ENCODE data around the gene MARS1. TPM values are rescaled to one million over a fixed set of nuclear protein-coding genes. Genes with fewer than 3 reads are reported as not detected.
A peak's percentile ranks its signal among the peaks of the same experiment; 100 is the strongest.

MARS1 gene
- total RNA-seq, 1 experiment from 2014 or later: 209 TPM

DNA sequence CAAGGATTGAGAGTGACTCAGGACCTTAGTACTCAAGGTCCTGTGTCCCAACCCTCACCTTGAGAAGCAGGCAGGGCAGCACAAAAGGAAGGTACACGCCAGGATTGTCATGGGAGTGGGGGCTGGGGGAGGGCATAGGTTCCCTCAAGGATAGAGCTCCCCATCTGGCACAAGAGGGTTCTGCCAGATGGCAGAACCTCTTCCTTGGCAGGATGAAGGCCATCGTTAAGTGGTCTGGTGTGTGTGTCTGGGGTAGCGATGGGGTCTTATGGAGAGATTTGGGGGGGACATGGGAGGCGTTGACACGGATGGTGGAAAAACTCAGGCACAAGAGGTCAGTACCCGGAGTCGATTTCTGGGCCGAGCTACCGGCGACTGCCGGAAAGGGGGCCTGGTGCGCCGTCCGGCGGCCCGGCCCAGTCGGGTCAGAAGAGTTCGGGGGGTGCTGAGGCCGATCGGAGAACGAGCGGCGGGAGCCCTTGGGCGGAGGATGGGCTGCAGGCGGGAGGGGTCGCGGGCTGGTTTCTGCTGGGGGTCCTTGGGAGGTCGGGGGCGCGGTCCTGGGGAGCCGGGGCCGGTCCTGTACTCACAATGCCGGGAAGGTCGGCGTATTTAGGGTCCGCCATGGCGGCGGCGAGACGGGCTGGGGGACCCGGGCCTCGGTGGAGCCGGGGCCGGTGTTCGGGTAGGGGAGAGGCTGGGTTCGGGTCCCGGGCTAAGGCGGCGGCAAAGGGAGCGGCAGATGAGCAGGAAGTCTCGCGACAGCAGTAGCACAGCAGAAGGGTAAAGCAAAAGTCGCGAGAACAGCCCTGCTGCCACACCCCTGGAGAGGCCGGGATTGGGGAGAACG, 58.8 kb downstream of the MARS1 start, which contains the start of gene DCTN2:
TSS of gene DCTN2 (minus strand) at position 755 of the 850 bp plus-strand sequence. CDS start at position 626, 129 bp downstream.
- H3K27ac ChIP-seq (ENCODE audit: low read length): peak within 1 kb of the TSS; percentile 49
- peak within 1 kb of the TSS; percentile 90 for H3K4me2 ChIP-seq (ENCODE audit: low read length)
- intact Hi-C loops (cut with micrococcal nuclease): loop anchor here (2.0 kb wide), 1 partner anchor 36 kb away; no protein-coding TSS in a partner anchor
- H3K27me3 ChIP-seq (ENCODE audit: low read length): no peaks in the 10 kb centered on the region
- H3K9me3 ChIP-seq (ENCODE audit: low read length): no peaks in the 10 kb centered on the region
- H3K9ac ChIP-seq (ENCODE audit: low read length): peak within 1 kb of the TSS; percentile 99
- peaks cover 26% of the 10 kb centered on the region for H3K79me2 ChIP-seq (ENCODE audit: low read length)
- ATAC-seq: peak; percentile 98
- TF ChIP-seq EZH2 (IDR thresholded peaks at IDR 0.05; ENCODE audit: low read length, unreplicated experiment): no peak
- TF ChIP-seq CTCF (conservative IDR thresholded peaks at IDR 0.05; ENCODE audit: low read depth, low read length): no peak
- no peak for TF ChIP-seq EZH2phosphoT487 (IDR thresholded peaks at IDR 0.05; ENCODE audit: borderline replicate concordance, low read length)
- POLR2A ChIA-PET (ENCODE audit: unreplicated experiment): interaction anchor here (0.6 kb wide), 1 partner anchor 777 kb away, joined by 5 read pairs; no protein-coding TSS in a partner anchor
- peaks cover 2% of the 10 kb centered on the region; the same call in 1 of the 2 replicates for H3K36me3 ChIP-seq (ENCODE audit: low read depth, low read length)
- H3K4me1 ChIP-seq (ENCODE audit: insufficient read depth, low read length): peaks cover 15% of the 10 kb centered on the region
- peak within 1 kb of the TSS; percentile 89 for H3K4me3 ChIP-seq (ENCODE audit: low read length)
- BruUV-seq (replicated peaks): TSS peak; percentile 88
- H3F3A ChIP-seq (ENCODE audit: low read length, unreplicated experiment): no peaks in the 10 kb centered on the region
- no peaks in the 10 kb centered on the region for H4K20me1 ChIP-seq (ENCODE audit: low read length)
- CTCF ChIA-PET: interaction anchor here (1.0 kb wide), 1 partner anchor 37 kb away, joined by 4 read pairs; no protein-coding TSS in a partner anchor
- DNase-seq: peak; percentile 96
- H3K9me2 ChIP-seq (replicated peaks; ENCODE audit: low read length): no peaks in the 10 kb centered on the region
- peak within 1 kb of the TSS; percentile 86 for H2AFZ ChIP-seq (ENCODE audit: low read length)

DNA sequence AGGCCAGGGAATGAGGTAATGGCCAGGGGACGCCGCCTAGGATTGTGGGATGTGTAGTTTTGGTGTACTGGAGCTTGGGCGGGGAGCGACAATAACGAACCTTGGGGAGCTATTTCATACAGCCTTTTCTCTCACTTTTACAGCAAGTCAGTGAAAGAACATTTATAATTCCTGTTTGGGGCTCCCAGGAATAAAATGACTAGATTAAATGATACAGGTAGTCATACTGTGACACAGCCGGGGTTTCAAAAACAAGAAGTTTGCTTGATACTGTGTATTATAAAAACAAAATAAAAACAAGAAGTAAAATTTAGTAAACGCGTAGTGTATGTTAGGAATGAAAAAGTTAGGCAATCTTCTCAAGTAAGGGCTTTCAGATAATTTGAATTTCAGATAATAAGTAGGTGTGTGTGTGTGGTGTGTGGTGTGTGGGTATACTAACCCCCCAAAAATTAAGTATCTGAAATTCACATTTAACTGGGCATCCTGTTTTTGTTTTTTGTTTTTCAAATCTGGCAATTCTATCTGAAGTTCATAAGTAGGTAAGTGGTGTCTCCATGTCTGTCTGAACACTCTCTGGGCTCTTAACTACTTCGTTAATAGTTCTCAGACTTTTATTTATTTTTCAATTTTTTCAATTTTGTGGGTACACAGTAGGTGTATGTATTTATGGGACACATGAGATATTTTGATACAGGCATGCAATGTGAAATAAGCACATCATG, 59.6 kb downstream of the MARS1 start:
- Histone ChIP-seq H3K79me2 (ENCODE audit: low read length) (peaks cover 26% of the 10 kb centered on the region), H3K9ac (ENCODE audit: low read length) (peak overlapping the region; percentile 99; the same call in 1 of the 2 replicates), H3K4me3 (ENCODE audit: low read length) (peak overlapping the region; percentile 89), H3K9me2 (replicated peaks; ENCODE audit: low read length) (no peaks in the 10 kb centered on the region), H3F3A (ENCODE audit: low read length, unreplicated experiment) (no peaks in the 10 kb centered on the region), H2AFZ (ENCODE audit: low read length) (peak overlapping the region; percentile 86), H3K4me1 (ENCODE audit: insufficient read depth, low read length) (peaks cover 15% of the 10 kb centered on the region), H4K20me1 (ENCODE audit: low read length) (no peaks in the 10 kb centered on the region), H3K9me3 (ENCODE audit: low read length) (no peaks in the 10 kb centered on the region), H3K27me3 (ENCODE audit: low read length) (no peaks in the 10 kb centered on the region), H3K4me2 (ENCODE audit: low read length) (peak overlapping the region; percentile 90), H3K36me3 (ENCODE audit: low read depth, low read length) (no peaks in the 10 kb centered on the region), H3K27ac (ENCODE audit: low read length) (no peak overlapping the region)
- intact Hi-C loops (cut with micrococcal nuclease): loop anchor here (2.0 kb wide), 1 partner anchor 35 kb away; no protein-coding TSS in a partner anchor
- TSS peak; percentile 34 for BruUV-seq (replicated peaks)
- TF ChIP-seq EZH2phosphoT487 (IDR thresholded peaks at IDR 0.05; ENCODE audit: borderline replicate concordance, low read length) (no peak), EZH2 (IDR thresholded peaks at IDR 0.05; ENCODE audit: low read length, unreplicated experiment) (no peak), CTCF (conservative IDR thresholded peaks at IDR 0.05; ENCODE audit: low read depth, low read length) (no peak)
- ChIA-PET CTCF (interaction anchor here (0.5 to 1.0 kb wide), 2 partner anchors 36 to 45 kb away, joined by 4 to 5 read pairs; no protein-coding TSS in a partner anchor), POLR2A (ENCODE audit: unreplicated experiment) (interaction anchor here (0.5 to 0.6 kb wide), 3 partner anchors 24 to 777 kb away, joined by 3 to 5 read pairs (median 4); no protein-coding TSS in a partner anchor)
- DNase-seq (no peak), ATAC-seq (no peak)
